HEK293 (cell line): ENCODE data around the gene CD74.
A peak's percentile ranks its signal among the peaks of the same experiment; 100 is the strongest.

Source experiments
- CTCF ChIA-PET: fragments of 350-600 bp; formaldehyde crosslinking; extraction: SDS; loops from one replicate; lab custom pipeline; 2021; ENCODE audit warnings: antibody characterized with exemption; lab: Yijun Ruan, JAX
- POLR2A ChIA-PET: fragments of 300-600 bp; formaldehyde crosslinking; extraction: SDS; loops from one replicate; lab custom pipeline; 2020; ENCODE audit warnings: antibody characterized with exemption, inconsistent platforms; lab: Yijun Ruan, JAX
- H3K27ac ChIP-seq: fragments of 200-500 bp; sonication (Bioruptor generic); 2 replicates; pipeline ENCODE4 v1.5.1; 2014; ENCODE audit warnings: low read depth, low read length, control low read depth, inconsistent platforms; ENCODE audit errors: extremely low read depth
- H3K36me3 ChIP-seq, 2 experiments: fragments of 200-500 bp in 1 of 2; sonication (Bioruptor generic) in 1 of 2; 1 replicate in 1 of 2; 2 replicates in 1 of 2; pipeline ENCODE4 v1.5.1; 2014 to 2017; ENCODE audit warnings: inconsistent platforms in 2 of 2, low read length in 2 of 2; ENCODE audit not compliant: control insufficient read depth in 2 of 2, insufficient read depth in 1 of 2
- H3K4me1 ChIP-seq: fragments of 200-500 bp; sonication (Bioruptor generic); 2 replicates; pipeline ENCODE4 v1.5.1; 2014; ENCODE audit warnings: mild to moderate bottlenecking, low read length, inconsistent platforms; ENCODE audit not compliant: control insufficient read depth, insufficient read depth
- H3K4me3 ChIP-seq: 2 replicates; pipeline ENCODE4 v1.5.1; 2011; ENCODE audit warnings: low read depth, mild to moderate bottlenecking, control low read depth, low read length, moderate library complexity
- H3K9me3 ChIP-seq: fragments of 200-500 bp; sonication (Bioruptor generic); 2 replicates; pipeline ENCODE4 v1.5.1; 2014; ENCODE audit warnings: low read depth, low read length, inconsistent platforms; ENCODE audit not compliant: control insufficient read depth, insufficient read depth
- BCL11B ChIP-seq: fragments of 450-650 bp; formaldehyde crosslinking; IDR thresholded peaks from 2 replicates; pipeline ENCODE4 v1.5.1; 2016; ENCODE audit warnings: low read depth, missing biosample characterization, missing genetic modification characterization
- GLI2 ChIP-seq: fragments of 450-650 bp; formaldehyde crosslinking; IDR thresholded peaks from 2 replicates; pipeline ENCODE4; 2017; ENCODE audit warnings: missing biosample characterization, missing genetic modification characterization, low read depth, borderline replicate concordance
- KLF7 ChIP-seq: fragments of 450-650 bp; formaldehyde crosslinking; IDR thresholded peaks from 2 replicates; pipeline ENCODE4 v1.5.1; 2016; ENCODE audit warnings: missing biosample characterization, missing genetic modification characterization, borderline replicate concordance
- PRDM10 ChIP-seq: fragments of 450-650 bp; formaldehyde crosslinking; IDR thresholded peaks from 2 replicates; pipeline ENCODE4 v1.5.1; 2016; ENCODE audit warnings: missing biosample characterization, missing genetic modification characterization
- PRDM6 ChIP-seq: fragments of 450-650 bp; formaldehyde crosslinking; IDR thresholded peaks from 2 replicates; pipeline ENCODE4 v1.5.1; 2017; ENCODE audit warnings: missing biosample characterization, missing genetic modification characterization
- YY1 ChIP-seq: fragments of 450-650 bp; formaldehyde crosslinking; IDR thresholded peaks from 2 replicates; pipeline ENCODE4 v1.5.1; 2018; ENCODE audit warnings: missing biosample characterization, missing genetic modification characterization
- ZBTB26 ChIP-seq: fragments of 450-650 bp; formaldehyde crosslinking; optimal IDR thresholded peaks from 2 replicates; pipeline ENCODE3; 2016; ENCODE audit warnings: missing biosample characterization, mild to moderate bottlenecking, missing genetic modification characterization
- ZNF132 ChIP-seq: fragments of 450-650 bp; formaldehyde crosslinking; IDR thresholded peaks from 2 replicates; pipeline ENCODE4 v1.5.1; 2017; ENCODE audit warnings: missing biosample characterization, missing genetic modification characterization, borderline replicate concordance
- ZNF169 ChIP-seq: fragments of 450-650 bp; formaldehyde crosslinking; IDR thresholded peaks from 2 replicates; pipeline ENCODE4 v1.5.1; 2016; ENCODE audit warnings: missing biosample characterization, missing genetic modification characterization
- ZNF223 ChIP-seq: fragments of 450-650 bp; formaldehyde crosslinking; IDR thresholded peaks from 2 replicates; pipeline ENCODE4 v1.5.1; 2016; ENCODE audit warnings: missing biosample characterization, missing genetic modification characterization
- ZNF26 ChIP-seq: fragments of 450-650 bp; formaldehyde crosslinking; IDR thresholded peaks from 2 replicates; pipeline ENCODE4 v1.5.1; 2016; ENCODE audit warnings: missing biosample characterization, missing genetic modification characterization
- ZNF274 ChIP-seq, 2 experiments: fragments of 200-500 bp in 1 of 2; fragments of 450-650 bp in 1 of 2; sonication (Bioruptor generic) in 1 of 2; formaldehyde crosslinking in 1 of 2; IDR thresholded peaks; 2 replicates each; pipeline versions ENCODE4 v1.5.1 to v1.6.1; 2014 to 2016; ENCODE audit warnings: borderline replicate concordance in 1 of 2, inconsistent platforms in 1 of 2, low read length in 1 of 2, missing biosample characterization in 1 of 2, missing genetic modification characterization in 1 of 2
- ZNF571 ChIP-seq: fragments of 450-650 bp; formaldehyde crosslinking; IDR thresholded peaks from 2 replicates; pipeline ENCODE4 v1.5.0; 2017; ENCODE audit warnings: missing biosample characterization, missing genetic modification characterization
- ZNF600 ChIP-seq: fragments of 450-650 bp; formaldehyde crosslinking; IDR thresholded peaks from 2 replicates; pipeline ENCODE4 v1.5.1; 2016; ENCODE audit warnings: missing biosample characterization, missing genetic modification characterization
- ZNF677 ChIP-seq: fragments of 450-650 bp; IDR thresholded peaks from 2 replicates; pipeline ENCODE4 v1.5.0; 2018; ENCODE audit warnings: missing biosample characterization, mild to moderate bottlenecking, missing genetic modification characterization, moderate library complexity
- ZNF837 ChIP-seq: fragments of 450-650 bp; formaldehyde crosslinking; IDR thresholded peaks from 2 replicates; pipeline ENCODE4 v1.5.1; 2016; ENCODE audit warnings: missing biosample characterization, missing genetic modification characterization
- ZSCAN18 ChIP-seq: fragments of 450-650 bp; formaldehyde crosslinking; IDR thresholded peaks from 2 replicates; pipeline ENCODE4 v1.5.1; 2016; ENCODE audit warnings: missing biosample characterization, missing genetic modification characterization

CD74 gene

GRCh38 chr5:150413176-150413901 is 629 bp upstream of the CD74 start:
- no peak overlapping the region for H3K27ac ChIP-seq
- CTCF ChIA-PET: interaction anchor here (1.0 kb wide), 1 partner anchor 253 kb away, joined by 4 read pairs; no protein-coding TSS in a partner anchor
- TF ChIP-seq ZNF169 (no peak), GLI2 (tag by site-specific recombination) (no peak), ZNF223 (tag by site-specific recombination) (no peak), ZNF600 (tag by site-specific recombination) (no peak), ZBTB26 (tag by site-specific recombination) (no peak), YY1 (tag by site-specific recombination) (no peak), ZSCAN18 (tag by site-specific recombination) (no peak), ZNF677 (no peak), ZNF274 (IDR thresholded peaks at IDR 0.05; ENCODE audit: low read length) (no peak), ZNF274 (tag by site-specific recombination; IDR thresholded peaks at IDR 0.05; ENCODE audit: borderline replicate concordance) (no peak), KLF7 (tag by site-specific recombination) (no peak), ZNF837 (tag by site-specific recombination) (no peak), ZNF26 (tag by site-specific recombination) (no peak), ZNF132 (tag by site-specific recombination) (no peak)
- TF ChIP-seq, all 188 proteins: peak for 0
- no peak overlapping the region for H3K4me3 ChIP-seq
- 0 out of 2 replicates have a peak, but pooled peaks cover 3% of the 10 kb centered on the region for H3K4me1 ChIP-seq
- H3K9me3 ChIP-seq: no peaks in the 10 kb centered on the region
- H3K36me3 ChIP-seq: no peaks in the 10 kb centered on the region
- POLR2A ChIA-PET: no interaction called here

GRCh38 chr5:150411245-150411979 is 1.3 kb downstream of the CD74 start:
- Histone ChIP-seq H3K27ac (no peak overlapping the region), H3K4me1 (peaks cover 3% of the 10 kb centered on the region; the same call in 1 of the 2 replicates), H3K9me3 (no peaks in the 10 kb centered on the region), H3K36me3 (no peaks in the 10 kb centered on the region), H3K4me3 (no peak overlapping the region)
- no peak for TF ChIP-seq ZNF571
- no peak for TF ChIP-seq PRDM6 (tag by site-specific recombination)
- 0 out of 2 replicates have a peak, but pooled peaks have one; percentile 10 for TF ChIP-seq PRDM10
- no peak for TF ChIP-seq BCL11B (tag by site-specific recombination)
- POLR2A ChIA-PET: interaction anchor here (1.3 kb wide), 2 partner anchors 10 to 35 kb away, joined by 4 to 6 read pairs; no protein-coding TSS in a partner anchor
- CTCF ChIA-PET: interaction anchor here (0.7 to 2.3 kb wide), 2 partner anchors 26 to 53 kb away, joined by 4 to 7 read pairs; no protein-coding TSS in a partner anchor
